HG02973 (cell line): ENCODE data around the gene TSBP1.

Source experiments
- ATAC-seq: cut with Tn5 transposase; IDR thresholded peaks from one replicate; pipeline ENCODE4 v1.9.1; 2021; ENCODE audit warnings: moderate library complexity; ENCODE audit not compliant: unreplicated experiment

The TSBP1 gene, protein sequence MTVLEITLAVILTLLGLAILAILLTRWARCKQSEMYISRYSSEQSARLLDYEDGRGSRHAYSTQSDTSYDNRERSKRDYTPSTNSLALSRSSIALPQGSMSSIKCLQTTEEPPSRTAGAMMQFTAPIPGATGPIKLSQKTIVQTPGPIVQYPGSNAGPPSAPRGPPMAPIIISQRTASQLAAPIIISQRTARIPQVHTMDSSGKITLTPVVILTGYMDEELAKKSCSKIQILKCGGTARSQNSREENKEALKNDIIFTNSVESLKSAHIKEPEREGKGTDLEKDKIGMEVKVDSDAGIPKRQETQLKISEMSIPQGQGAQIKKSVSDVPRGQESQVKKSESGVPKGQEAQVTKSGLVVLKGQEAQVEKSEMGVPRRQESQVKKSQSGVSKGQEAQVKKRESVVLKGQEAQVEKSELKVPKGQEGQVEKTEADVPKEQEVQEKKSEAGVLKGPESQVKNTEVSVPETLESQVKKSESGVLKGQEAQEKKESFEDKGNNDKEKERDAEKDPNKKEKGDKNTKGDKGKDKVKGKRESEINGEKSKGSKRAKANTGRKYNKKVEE

DNA sequence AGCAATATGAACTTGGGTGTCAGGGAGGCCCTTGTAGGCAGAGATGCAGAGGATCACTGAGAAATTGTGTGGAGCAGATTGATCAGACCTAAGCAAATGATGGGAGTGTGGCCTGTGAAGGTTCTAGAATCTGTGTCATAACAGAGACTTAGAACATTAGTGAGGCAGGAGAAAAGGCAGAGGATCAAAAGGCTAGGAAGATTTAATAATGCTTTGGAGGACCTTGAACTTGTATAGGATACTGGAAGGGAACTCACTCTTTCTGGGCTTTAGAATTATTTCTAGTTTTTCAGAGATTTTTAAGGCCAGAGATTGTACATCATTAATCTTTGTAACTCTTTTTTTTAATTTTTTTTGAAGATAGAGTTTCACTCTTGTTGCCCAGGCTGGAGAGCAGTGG lies at the start of gene TSBP1:
Gene TSBP1, minus strand, starts transcription at position 101 of the 400 bp plus-strand sequence. CDS start 197 bp downstream, outside the sequence.
- ATAC-seq, result no peak

DNA sequence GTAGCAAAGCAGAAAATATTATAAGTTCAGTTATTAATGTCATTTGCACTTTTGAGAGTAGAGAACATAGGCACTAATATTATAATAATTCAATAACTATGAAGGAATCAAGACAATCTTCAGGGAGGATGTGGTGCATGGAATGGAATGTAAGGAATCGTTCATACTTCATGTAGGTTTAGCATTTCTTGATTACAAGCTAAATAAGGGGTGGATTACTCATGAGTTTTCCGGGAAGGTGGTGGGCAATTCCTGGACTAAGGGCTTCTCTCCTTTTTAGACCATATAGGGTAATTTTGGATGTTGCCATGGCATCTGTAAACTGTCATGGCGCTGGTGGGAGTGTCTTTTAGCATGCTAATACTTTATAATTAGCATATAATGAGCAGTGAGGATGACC lies 44.3 kb upstream of the TSBP1 start:
- no peak for ATAC-seq

DNA sequence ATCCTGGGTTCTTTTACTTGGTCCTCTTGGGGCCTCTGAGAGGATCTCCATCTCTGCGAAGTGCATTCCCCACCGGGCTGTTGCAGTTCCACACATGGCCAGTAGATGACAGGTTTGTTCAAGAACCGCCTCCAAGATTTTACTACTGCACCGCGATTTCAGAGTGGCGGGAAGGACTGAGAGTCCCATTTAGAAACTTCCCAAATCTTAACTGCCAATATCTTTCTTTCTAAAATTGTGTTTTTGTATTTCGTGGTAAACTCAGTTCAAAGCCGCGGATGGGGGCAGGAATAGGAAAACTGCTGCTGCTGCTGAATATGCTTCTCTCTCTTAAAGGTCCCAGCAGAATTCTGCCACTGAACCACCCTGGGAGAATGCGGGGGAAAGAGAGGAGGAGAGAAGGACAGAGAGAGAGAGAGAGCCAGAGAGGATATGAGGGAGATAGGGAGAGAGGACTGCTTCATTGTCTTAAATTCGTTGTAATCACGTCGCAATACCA lies 43.9 kb upstream of the TSBP1 start:
- ATAC-seq, result no peak

DNA sequence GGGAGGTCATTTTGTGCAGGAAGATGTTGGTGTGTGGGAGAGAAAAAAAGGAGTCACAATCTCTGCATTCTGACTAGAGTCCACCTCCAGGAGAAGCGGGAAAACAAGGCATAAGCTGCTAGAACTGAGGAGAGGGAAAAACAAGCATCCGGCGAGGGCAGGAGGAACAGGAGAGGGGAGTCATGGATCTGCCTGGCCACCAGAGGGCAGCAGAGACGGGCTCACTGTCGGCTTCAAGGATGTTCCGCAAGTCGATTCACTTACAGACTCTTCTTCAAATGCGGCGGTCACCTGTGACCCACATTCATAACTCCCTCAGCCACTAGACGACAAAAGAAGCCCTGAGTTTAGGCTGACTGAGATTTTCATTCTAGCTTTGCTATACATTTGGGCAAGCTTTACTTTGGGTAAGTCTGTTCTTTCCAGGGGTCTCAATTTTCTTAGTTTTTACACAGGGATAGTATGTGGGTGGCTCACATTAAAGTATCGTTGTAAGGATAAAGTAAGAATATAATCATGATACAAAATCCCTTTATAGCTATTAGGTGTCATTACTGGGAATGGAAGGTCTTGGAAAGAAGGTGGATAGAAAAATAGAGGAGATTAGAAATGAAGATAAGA lies 41.8 kb upstream of the TSBP1 start:
- no peak for ATAC-seq

DNA sequence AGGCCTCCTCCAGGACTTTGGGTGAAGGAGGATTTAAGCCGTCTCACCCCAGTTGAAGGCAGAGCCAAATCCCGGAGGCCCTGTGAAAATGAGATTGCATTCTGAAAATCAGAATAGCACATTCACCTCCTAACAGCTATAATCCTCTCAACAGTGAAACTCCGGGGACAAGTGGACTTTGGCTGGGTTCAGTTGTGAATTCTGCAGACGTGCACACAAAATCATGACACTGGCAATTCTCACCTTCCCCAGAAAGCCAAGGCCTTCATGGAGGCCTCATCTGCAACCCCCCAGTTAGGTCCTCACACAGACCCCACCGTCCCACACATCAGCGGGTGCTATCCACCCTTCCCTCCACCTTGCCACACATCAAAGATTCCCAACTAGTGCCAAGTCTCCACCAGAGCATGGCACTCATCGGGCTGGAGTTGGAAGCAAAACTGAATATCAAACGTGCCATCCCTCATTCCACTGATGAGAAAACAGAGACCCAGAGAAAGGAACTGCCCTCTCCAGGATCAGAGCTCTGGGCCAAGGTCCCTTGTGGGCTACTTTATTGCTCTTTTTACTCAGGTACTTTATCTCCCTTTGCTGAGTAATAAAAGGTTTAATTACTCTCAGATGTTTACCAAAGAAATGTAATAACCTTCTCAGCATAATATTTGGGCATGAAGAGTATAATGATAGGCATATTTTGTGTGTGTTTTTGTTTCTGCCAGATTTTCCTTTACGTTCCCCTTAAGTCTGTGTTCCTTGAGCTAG lies 40.0 kb upstream of the TSBP1 start:
- ATAC-seq, result no peak

DNA sequence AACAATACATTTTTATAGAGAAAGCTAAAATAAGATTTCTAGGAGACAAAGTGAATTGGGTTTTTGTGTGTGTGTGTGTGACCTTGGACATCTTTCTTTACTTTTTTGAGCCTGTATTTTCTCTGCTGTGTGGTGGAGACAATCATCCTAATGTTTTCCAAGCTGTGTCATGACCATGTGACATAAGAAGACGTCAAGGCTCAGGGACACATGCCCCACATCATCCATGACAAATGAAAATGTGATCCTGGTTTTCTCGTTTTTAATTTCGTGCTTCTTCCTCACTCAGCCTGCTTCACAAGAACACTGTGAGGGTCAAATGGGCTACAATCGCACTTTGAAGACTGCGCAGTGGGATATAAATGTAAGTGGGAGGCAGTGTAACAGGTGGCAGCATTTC lies 39.2 kb upstream of the TSBP1 start:
- ATAC-seq, result no peak

DNA sequence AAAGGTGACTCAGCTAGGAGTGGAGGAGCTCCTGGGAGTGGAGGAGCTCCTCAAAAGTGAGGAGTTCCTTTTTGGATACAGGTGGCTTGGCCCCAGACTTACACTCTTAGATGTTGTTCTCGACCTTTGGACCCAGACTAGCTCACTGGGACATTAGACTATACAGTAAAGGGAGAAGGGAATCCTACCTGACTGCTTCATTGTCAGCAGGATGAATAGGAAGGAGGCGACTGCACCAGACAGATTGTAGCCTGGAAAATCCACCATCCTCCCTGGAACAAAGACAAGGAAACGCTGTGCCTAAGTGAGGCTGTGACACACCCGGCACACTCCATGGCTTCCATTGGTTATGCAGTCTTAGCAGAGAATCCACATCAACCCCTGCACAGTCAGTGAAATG lies 35.2 kb upstream of the TSBP1 start, which contains the start of gene BTNL2:
Gene BTNL2, minus strand, starts transcription at position 325 of the 400 bp plus-strand sequence. Its CDS starts 58 bp downstream, at position 267.
- no peak for ATAC-seq

DNA sequence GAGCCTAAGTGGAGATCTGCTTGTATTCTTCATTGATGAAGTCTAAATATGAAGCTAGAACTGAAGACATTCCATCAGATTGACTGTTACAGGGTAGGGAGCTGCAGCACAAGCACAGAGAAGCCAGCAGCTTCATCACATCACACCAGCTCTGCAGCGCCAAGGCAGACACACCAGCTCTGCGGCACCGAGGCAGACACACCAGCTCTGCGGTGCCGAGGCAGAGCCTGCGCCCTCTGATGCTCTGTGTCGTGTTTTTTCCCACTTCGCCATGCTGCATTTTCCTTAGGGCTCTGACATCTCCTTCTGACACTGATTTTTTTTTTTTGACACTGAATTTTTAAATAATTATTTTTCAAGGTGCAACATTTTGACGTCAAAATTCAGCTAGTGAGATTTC lies 34.5 kb upstream of the TSBP1 start:
- no peak for ATAC-seq

DNA sequence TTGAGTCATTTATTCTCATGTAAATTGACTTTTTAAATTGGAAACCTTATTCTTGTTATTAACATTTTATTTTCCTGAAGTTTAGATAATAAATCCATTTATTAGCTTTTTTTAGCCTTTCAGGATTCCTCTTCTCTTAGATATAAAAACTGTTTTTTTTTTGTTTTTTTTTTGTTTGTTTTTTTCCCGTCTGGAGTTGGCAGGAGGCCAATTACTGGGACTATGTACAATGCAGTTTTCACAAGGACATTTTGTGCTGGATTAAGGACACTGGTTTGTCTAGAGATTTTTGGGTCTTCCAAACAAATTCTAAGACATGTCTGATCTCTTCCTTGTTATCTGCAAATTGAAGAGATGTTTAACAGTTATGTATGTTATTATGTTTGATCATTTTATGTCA lies 34.0 kb upstream of the TSBP1 start:
- ATAC-seq, result no peak

DNA sequence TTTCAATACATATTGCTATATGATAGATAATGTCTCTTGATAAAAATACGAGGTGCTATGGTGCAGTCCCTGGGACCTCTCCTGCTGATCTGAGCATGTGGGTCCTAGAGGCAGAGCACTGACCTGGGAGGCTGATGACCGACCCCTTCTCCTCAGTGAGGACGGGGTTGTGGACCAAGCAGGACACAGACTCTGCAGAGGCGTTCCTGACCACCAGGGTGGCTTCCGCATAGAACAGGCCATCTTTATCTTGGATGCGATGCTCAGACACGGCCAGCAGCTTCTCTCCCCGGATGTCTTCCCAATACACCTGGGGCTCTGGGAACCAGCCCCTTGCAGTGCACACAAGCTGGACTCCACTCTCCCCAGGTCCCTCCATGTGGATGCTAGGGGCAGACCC lies 31.1 kb upstream of the TSBP1 start:
- no peak for ATAC-seq

DNA sequence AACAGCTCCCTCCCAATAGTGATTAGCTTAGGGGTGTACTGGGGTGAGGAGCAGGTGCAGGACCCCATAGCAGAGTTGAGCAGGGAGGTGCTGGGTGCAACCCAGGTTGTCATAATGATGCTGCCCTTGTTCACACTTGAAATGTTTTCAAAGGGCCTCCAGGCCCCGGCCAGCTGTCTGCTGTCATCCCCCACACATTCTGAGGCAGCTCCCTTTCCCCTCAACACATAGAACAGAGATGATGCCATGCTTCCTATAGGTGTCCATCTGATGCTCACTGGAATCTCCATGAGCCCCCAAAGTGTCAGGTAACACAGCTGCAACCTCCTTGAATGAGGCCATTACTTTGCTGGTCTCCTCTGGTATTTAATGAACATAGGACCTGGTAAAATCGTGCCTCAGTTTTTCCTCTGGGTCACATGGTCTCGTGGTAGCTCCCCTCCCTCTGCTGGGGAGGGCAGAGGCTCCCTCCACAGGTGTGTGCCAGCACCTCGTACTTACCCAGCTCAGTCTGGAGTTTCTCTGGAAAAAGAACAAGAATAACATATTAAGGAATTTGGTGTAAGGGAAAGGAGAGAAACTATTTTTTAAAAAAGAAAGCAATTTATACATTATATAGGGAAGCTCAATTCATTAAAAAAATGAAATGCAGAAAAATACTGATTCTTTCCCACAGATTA lies 29.7 kb upstream of the TSBP1 start:
- ATAC-seq, result no peak

DNA sequence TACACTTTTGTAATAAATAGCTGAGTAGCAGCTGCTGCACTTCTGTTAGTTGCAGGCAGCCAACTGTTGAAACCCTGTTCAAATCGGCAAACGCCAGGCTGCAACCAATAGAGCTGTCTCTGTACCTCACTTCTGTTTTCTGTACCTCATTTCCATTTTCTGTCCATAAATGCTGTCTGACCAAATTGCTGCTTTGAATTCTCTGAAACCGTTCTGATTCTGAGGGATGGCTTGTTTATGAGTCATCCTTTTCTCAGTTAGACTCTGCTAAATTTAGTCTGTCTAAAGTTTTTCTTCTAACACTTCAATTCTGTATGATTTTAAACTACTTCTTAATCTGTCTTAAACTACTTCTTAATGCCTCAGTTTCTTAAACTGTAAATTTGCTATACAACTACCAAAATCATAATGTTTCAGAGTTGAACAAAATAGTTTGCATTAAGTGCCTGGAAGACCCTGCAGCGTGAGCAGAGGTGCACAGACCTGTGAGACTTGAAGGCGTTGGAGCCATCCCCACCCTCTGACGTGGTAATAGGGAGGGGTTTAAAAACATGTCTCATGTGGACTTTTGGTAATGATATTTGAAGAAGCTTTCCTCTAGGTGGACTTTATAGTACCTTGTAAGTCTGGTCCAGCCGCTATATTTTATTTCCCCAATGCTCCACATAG lies 25.7 kb upstream of the TSBP1 start:
- peak; percentile 68 for ATAC-seq

DNA sequence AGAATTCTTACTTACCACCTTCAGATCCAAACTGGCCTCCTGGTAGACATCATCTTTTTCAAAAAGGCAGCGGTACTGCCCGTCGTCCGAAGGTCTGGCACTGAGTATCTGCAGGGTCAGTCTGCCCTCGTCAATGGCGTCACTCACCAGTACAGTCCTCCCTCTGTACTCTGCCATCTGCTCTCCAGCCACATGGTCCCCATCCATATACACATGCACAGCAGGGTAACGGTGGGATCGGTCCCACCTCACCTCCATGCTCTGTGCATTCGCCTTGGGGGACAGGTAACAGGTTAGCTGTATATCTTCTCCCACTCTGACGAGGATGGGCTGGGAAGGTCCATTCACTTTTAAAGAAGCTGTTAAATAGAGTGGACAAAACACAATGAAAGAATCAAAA lies 24.3 kb upstream of the TSBP1 start:
- ATAC-seq, result no peak

DNA sequence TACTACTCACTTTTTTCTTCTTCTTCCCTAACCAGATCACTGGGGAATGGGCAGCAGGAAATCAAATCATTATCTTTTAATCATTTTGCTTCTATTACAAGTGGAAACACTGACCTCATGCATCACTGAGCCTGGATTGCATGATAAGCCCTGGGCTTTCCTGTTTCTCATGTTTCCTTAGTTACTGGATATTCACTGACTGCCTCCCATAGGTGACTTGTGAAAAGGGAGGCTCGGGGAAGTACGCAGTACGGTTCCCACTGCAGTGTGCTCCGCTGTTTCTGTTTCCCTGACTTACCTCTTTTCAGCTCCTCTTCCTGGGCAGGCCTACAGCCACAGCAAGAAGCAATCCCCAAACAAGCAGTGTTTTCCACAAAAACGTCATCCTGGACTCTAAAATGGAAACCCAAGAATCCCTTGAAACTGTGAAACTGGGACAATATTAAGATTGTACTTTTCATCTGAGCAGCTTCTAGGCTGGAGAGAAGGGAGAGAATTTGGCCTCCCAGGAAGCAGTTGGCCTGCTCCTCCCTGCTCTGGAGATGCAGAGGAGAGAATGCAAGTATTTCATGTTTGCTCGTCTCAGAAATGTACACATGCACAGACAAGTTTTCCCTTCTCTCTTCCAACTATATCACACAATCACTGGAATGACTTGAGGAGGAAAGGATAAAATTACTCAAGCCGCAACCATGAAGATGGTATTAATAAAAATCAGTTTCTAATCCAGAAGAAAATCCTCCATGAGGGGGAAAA lies 22.1 kb upstream of the TSBP1 start:
- no peak for ATAC-seq

DNA sequence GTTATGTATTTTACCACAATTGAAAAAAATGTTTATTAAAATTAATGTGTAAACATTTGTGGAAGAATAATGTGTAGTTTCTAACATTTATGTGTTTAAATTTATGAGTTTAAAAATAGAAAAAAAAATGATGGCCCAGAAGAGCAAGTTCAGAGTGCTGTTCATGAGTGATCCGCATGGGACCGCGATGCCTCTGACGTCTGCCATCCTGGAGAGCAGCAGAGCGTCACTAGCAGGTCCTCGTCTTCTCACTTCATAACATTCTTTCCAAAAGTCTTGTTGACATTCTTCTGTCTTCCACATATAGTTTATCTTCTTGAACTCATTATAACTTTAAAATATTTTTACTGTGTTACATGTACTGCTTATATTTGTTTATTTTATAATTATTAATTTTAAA lies 19.8 kb upstream of the TSBP1 start:
- no peak for ATAC-seq

DNA sequence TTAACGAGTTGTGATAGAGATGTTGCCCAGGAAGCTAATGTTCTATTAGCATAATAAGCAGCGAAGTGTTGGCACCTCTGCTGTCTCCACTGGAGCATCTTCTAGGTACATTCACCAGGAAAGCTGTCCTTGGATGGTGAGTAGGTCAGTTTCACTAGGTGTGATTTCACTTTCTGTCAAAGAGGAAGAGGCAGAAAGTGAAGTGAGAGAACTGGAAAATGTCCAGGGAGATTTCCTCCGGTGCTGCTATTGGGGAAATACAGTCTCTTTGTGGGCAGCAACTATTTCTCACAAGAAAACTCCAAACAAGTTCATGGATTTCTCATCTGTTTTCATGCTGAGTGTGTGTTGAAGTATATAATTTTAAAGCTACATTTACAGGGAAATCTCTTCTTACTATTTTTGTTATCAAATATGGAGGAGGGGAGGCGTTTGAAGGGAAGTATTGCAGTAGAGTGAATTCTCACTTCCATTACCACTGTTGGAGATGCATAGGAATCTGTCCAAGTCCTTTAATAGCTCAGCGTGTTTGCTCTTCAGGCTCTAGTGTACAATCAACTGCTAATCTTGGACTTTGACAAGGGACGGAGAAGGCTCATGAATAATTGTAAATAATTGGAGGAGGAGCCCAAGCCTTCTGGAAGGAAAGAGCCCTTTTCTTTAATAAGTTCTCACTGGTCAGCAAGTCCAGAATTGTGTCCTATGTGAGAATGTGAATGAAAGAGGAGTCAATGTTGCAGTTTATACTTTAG lies 16.1 kb upstream of the TSBP1 start:
- ATAC-seq, result no peak

DNA sequence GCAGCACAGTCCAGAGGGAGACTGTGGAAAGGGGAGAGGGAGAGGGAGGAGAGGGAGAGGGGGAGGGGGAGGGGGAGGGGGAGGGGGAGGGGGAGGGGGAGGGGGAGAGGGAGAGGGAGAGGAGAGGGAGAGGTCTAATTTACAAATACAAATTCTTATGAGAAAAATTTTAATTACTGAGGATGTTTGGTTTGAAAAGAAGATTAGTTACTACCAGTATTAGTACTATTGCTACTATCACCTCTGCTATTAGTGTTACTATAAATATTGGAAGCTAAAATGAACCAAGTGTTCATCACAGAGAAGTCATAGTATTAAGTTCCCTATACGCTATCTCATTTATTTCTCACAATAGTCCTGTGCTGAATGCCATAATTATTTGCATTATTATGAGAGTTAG lies 14.3 kb upstream of the TSBP1 start:
- no peak for ATAC-seq

DNA sequence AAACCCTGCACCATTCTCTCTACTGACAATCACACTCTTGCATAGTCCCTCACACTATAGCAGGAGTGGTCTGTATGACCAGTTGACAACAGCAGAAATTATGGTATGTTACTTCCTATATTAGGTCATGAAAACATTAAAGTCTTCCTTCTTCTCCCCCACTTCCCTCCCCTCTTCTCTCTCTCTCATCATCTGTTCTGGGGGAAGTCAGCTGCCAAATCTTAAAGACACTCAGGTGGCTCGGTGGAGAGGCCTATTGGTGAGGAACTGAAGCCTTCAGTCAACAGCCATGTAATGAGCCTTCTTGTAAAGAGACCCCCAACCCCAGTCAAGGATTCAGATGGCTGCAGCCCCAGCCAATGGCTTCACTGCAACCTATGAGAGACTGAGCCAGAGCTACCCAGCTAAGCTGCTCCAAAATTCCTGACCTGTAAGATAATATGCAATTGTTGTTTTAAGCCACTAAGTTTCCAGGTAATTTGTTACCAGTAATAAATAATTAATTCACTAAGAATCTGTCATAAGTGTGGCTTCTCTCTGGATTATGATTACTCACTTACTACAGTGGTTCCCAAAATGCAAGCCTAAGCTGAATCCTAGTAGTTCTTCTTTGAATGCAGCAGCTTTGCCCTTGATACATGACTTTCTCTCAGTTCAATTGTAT lies 11.2 kb upstream of the TSBP1 start:
- no peak for ATAC-seq
